ENCODE data around the gene SEMA6A. TPM values are rescaled to one million over a fixed set of nuclear protein-coding genes. Genes with fewer than 3 reads are reported as not detected.
A peak's percentile ranks its signal among the peaks of the same experiment; 100 is the strongest.

SEMA6A gene
- total and polyA plus RNA-seq, 7 donors: 1.1 to 7.6 (median 3.1) TPM

DNA sequence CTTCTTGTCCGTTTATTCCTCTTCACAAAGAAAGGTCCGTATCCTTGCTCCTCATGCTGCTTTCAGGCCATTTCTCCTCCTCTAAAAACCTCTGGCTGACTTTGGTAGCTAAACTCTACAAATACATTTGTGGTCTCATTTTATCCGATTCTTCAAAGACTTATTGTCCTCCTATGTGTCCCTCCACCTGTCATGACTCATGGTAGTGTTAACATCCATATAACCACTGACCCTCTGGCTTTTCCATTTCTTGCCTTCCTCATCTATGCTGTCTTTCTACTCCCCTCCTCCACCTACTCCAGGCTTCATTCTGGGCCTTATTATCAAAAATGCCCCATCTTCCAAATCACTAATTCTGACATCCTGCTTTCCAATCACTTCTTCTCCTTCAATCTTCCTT is 4.1 kb upstream of the SEMA6A start:
- Histone ChIP-seq H3K27me3 (ENCODE audit: insufficient read depth in 3 of 3, low read length in 2 of 3) (peaks cover 0 to 5% (median 4%) of the 10 kb centered on the region in 3 donors), H3K27ac (no peak overlapping the region), H3K9me3 (no peaks in the 10 kb centered on the region), H3K36me3 (ENCODE audit: insufficient read depth in 1 of 2, low read depth in 1 of 2) (no peaks in the 10 kb centered on the region), H3K4me1 (peaks cover 3% of the 10 kb centered on the region), H3K4me3 (no peak overlapping the region)
- WGBS, 3 donors: 78 to 84% (median 83%) methylated on average over 3 of the region's 3 CpGs
- no peak for DNase-seq
- intact Hi-C loops (cut with DNase I): loop anchor here in 1 of 2 donors (10.0 kb wide), 1 partner anchor 444 kb away; no protein-coding TSS in a partner anchor
- no peak for ATAC-seq
- TF ChIP-seq, protein P1, sequence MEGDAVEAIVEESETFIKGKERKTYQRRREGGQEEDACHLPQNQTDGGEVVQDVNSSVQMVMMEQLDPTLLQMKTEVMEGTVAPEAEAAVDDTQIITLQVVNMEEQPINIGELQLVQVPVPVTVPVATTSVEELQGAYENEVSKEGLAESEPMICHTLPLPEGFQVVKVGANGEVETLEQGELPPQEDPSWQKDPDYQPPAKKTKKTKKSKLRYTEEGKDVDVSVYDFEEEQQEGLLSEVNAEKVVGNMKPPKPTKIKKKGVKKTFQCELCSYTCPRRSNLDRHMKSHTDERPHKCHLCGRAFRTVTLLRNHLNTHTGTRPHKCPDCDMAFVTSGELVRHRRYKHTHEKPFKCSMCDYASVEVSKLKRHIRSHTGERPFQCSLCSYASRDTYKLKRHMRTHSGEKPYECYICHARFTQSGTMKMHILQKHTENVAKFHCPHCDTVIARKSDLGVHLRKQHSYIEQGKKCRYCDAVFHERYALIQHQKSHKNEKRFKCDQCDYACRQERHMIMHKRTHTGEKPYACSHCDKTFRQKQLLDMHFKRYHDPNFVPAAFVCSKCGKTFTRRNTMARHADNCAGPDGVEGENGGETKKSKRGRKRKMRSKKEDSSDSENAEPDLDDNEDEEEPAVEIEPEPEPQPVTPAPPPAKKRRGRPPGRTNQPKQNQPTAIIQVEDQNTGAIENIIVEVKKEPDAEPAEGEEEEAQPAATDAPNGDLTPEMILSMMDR (IDR thresholded peaks at IDR 0.05): no peak

DNA sequence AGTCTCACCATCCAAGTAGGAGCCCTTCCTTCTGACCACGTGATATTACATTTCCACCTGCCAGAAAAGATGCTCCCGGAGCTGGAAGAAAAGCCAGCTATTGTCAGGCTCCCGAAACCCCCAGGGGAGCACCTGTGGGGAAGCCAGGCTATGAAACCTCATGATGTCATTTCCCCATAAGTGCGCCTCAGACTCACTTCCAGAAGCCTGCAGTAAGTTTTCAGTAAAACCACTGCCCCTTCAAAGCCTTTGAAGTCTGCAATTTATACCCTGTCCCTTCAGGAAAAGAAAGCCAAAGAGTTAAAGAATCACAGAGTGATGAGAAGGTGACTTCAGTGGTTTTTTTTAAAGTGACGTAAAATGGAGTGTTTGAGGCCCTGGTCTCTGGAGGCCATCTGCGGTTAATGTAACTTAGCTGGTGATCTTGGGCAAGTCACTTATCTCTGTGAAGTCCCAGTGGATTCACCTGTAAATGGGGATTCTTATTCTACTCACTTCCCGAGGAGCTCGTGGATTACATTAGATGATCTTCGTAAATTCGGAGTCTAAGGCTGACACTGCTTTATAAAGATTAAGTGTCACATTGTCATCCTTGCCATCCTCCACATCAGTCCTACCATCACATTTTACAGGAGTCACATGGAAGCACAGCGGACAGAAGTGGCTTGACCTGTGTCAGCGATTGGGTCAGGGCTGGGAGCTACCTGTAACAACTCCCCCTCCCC is 2.6 kb upstream of the SEMA6A start:
- peaks cover 0 to 18% (median 14%) of the 10 kb centered on the region in 3 donors for H3K27me3 ChIP-seq (ENCODE audit: insufficient read depth in 3 of 3, low read length in 2 of 3)
- no peak for ATAC-seq

DNA sequence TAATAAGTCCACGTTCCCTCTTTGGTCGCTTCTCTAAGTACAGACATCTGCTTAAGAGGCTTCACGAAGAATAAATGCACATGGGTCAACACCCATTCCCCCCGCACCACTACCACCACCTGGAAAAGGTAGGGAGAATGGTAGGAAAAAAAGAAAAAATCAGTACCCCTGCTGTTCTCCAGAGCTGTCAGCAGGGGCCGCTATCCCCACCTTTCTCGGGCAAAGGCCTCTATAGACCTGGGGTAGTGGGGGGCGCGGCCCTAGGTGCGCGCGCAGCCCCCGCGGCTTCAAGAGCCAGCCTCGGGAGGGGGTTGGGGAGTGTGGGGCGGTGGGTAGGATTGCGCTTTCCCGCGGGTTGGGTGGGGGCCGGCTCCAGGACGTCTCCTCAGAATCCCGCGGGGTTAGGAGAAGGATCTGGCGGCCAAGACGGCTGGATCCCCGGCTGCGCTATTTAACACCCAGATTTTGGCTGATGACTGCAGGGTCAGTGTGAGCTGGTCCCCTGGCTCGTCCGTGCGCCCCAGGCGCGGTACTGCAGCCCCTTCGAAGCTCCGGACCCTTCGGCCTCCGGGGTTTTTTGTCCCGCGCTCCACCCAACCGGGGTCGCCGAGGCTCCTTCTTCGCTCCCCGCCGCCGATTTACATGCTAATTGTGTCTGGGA is 1.6 kb upstream of the SEMA6A start:
- ATAC-seq: peak; percentile 58 to 71 (median 62)
- H3K9me3 ChIP-seq: no peaks in the 10 kb centered on the region
- DNase-seq: peak; percentile 54 to 79
- H3K27ac ChIP-seq: no peak overlapping the region
- no peaks in the 10 kb centered on the region for H3K36me3 ChIP-seq (ENCODE audit: insufficient read depth in 1 of 2, low read depth in 1 of 2)
- intact Hi-C loops (cut with DNase I): loop anchor here in 1 of 2 donors (10.0 kb wide), 1 partner anchor 441 kb away; no protein-coding TSS in a partner anchor
- peaks cover 0 to 24% (median 14%) of the 10 kb centered on the region in 3 donors for H3K27me3 ChIP-seq (ENCODE audit: insufficient read depth in 3 of 3, low read length in 2 of 3)
- TF ChIP-seq, protein P1 (IDR thresholded peaks at IDR 0.05): peak; percentile 72
- peak overlapping the region; percentile 73 for H3K4me3 ChIP-seq
- H3K4me1 ChIP-seq: peaks cover 11% of the 10 kb centered on the region
- 4 to 7% (median 6%) methylated on average over 42 to 44 of the region's 44 CpGs for WGBS, 3 donors

More for the DNA sequence above, 2.6 kb upstream of the SEMA6A start:
- Histone ChIP-seq H3K27ac (no peak overlapping the region), H3K36me3 (ENCODE audit: insufficient read depth in 1 of 2, low read depth in 1 of 2) (no peaks in the 10 kb centered on the region), H3K4me3 (no peak overlapping the region), H3K9me3 (no peaks in the 10 kb centered on the region), H3K4me1 (peaks cover 5% of the 10 kb centered on the region)
- intact Hi-C loops (cut with DNase I): loop anchor here in 1 of 2 donors (10.0 kb wide), 1 partner anchor 442 kb away; no protein-coding TSS in a partner anchor
- WGBS, 3 donors: 78 to 82% (median 79%) methylated on average over 12 of the region's 12 CpGs
- TF ChIP-seq, protein P1 (IDR thresholded peaks at IDR 0.05): no peak
- DNase-seq: no peak

DNA sequence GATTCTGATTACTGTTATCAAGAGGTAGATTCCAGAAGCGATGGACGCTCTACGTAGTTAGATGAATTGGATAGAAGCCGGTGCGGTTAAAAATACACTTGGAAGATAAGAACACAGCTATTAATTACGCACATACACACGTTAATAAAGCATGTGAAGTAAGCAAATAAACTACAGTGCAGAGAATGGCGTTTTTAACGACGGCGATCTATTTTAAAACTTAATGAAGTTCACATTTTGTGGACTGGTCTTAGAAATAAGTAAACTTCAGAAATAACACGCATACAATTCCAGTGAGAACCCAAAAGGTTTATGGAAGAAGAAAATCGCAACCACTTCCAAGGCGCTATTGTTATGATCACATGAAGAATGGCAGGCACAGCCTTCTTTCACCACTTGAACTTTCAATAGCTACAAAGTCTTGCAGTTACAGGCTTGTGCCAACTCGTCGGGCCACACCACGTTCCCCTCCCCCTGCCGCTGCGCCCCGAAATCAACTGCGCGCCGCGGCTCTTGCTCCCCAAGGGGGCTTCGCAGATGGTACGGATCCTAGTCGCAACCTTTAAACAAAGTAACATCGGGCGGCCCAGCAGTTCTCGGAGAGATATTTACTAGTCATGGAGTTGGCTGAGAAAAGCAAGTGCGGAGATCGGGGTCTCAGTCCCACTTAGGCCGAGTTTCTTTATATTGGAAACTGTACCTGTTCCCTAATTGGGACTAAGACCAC is 866 bp upstream of the SEMA6A start:
- Histone ChIP-seq H3K4me1 (peaks cover 11% of the 10 kb centered on the region), H3K4me3 (peak overlapping the region; percentile 73), H3K9me3 (no peaks in the 10 kb centered on the region), H3K27me3 (ENCODE audit: insufficient read depth in 3 of 3, low read length in 2 of 3) (peaks cover 0 to 24% (median 14%) of the 10 kb centered on the region in 3 donors), H3K27ac (peak overlapping the region; percentile 63), H3K36me3 (ENCODE audit: insufficient read depth in 1 of 2, low read depth in 1 of 2) (no peaks in the 10 kb centered on the region)
- intact Hi-C loops (cut with DNase I): loop anchor here in 1 of 2 donors (10.0 kb wide), 1 partner anchor 441 kb away; no protein-coding TSS in a partner anchor
- DNase-seq: no peak
- ATAC-seq: peak in 1 of 4 donors; percentile 28
- TF ChIP-seq, protein P1 (IDR thresholded peaks at IDR 0.05): no peak
- WGBS, 3 donors: 0 to 1% (median 1%) methylated on average over 33 of the region's 33 CpGs
